ENCODE results near the gene STAMBPL1.
A peak's percentile ranks its signal among the peaks of the same experiment; 100 is the strongest.
"Not testable (repeated sequence)": the region's sequence is repeated elsewhere in the genome, so short reads cannot be mapped to it uniquely, and the experiment has no call there.

Gene STAMBPL1

DNA sequence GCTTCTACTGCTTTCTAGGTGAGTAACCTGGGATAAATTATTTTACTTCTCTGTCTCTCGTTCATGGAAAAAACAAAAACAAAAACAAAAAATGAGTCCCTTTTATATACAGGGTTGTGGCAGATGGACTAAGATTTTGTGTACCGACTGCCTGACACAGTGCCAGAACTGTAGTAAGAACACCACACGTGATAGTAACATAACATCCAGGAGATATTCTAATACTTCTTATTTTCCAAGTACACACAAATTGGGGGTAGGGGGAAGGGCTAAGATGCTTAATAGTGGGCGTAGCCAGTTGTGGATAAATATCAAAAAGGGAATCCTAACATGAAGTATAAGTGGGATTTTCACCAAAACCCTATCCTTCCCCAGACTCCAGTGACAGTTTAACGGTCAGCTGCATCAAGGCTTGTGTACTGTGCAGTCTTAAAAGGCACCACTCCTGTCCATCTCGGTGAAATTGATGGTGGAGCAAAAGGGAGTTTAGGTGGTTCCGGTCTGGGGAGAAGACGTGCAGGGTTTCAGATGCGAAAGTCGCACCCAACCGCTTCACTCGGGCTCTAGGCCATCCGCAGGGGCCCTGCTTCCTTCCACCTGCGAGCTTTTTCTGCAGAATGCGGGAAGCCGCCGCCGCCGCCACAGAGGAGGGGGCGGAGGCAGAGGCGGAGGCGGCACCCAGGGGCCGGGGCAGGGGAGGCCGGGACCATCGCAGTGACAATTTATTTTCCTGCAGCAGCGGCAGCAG is at the start of gene STAMBPL1:
TSS of gene STAMBPL1 (plus strand) at position 712 of the 748 bp plus-strand sequence. CDS start 21,464 bp downstream, outside the sequence.
- peak; percentile 20 for DNase-seq (ENCODE audit: low read depth)

DNA sequence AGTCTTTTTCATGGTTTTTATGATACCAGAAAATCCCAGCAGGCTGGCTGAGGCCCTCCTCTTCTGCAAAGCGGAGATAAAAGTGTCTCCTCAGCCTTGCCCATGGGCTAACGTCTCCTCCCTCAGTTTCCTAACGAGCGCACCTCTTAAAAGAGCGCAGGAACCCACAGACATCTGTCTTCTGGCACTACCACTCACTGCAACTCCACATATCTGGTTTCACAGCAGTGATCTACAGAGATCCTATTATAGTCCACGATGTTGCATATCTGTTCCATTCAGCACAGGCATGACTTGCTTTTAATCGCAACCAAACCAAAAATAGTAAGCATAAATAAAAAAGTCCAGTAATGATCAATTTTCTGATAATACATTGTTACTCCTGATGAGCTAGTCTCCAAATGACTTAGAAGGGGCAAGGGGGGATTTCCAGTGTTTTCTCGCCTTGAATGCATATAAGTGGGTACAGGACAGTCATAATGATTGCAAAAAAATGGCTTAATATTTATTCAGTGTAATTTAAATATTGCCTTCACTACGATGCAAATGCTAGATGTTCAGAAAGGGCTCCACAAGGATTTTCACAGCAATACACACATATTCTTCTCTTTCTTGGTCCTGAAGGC is 49.3 kb upstream of the STAMBPL1 start:
- DNase-seq (ENCODE audit: low read depth), result no peak

DNA sequence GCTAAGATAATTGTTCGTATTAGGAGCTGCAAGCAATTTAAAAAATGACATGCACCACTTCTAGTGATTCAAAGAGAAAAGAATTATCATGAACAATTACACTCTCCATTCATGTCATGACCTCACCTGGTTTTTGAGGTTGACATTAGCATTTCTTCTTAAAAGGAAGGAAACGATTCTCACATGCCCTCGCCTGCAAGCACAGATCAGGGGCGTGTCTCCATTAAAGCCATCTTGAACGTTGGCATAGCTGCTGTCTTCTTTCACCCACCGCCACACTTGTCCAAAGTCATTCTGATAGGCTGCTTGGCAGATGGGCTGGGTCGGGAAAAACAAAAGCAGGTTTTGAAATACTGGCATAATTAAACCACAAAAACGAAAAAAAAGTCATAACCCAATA is 48.3 kb upstream of the STAMBPL1 start:
- no peak for DNase-seq (ENCODE audit: low read depth)

GRCh38 chr10:88832376-88832775 is 47.7 kb upstream of the STAMBPL1 start:
- no peak for DNase-seq (ENCODE audit: low read depth)

- no peak for DNase-seq (ENCODE audit: low read depth)
Measured at GRCh38 chr10:88833156-88833555, 46.9 kb upstream of the STAMBPL1 start.

DNA sequence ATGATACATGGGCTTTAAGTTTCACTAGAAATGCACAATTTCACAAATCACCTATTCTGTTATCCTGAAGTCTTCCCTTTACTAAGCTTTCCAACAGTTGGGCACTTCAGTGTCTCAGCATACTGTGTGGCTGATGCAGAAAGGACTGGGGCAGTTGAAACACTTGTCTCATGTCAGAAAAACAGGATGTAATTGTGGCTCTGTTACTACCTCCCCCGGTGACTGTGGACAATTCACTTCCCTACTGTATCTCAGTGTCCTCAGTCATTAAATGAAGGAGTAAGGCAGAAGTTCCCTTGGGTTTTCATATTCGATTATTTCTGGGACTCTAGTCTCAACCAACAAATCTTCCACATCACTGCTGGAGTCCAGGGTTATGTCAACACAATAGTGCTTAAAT is 46.3 kb upstream of the STAMBPL1 start:
- no peak for DNase-seq (ENCODE audit: low read depth)

GRCh38 chr10:88835096-88835909 is 44.7 kb upstream of the STAMBPL1 start:
- DNase-seq (ENCODE audit: low read depth), result peak; percentile 81

DNA sequence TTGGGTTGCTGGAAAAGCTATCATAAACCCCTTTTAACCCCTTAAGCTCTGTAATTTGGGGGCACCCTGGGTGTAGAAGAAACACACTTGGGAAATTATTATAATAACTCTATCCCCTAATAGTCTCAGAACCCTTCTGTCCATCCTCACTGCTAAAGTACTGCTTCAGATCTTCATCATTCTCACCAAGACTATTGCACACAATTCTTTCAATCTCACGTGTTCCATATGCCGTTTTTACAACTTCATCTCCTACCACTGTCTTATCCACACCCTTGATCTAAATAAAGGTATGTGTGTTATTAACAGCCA is 44.2 kb upstream of the STAMBPL1 start:
- no peak for DNase-seq (ENCODE audit: low read depth)

- DNase-seq (ENCODE audit: low read depth), result not testable (repeated sequence)
Measured at GRCh38 chr10:88837632-88838031, 42.4 kb upstream of the STAMBPL1 start.

GRCh38 chr10:88838766-88839350 is 41.2 kb upstream of the STAMBPL1 start:
- DNase-seq (ENCODE audit: low read depth), result no peak

DNA sequence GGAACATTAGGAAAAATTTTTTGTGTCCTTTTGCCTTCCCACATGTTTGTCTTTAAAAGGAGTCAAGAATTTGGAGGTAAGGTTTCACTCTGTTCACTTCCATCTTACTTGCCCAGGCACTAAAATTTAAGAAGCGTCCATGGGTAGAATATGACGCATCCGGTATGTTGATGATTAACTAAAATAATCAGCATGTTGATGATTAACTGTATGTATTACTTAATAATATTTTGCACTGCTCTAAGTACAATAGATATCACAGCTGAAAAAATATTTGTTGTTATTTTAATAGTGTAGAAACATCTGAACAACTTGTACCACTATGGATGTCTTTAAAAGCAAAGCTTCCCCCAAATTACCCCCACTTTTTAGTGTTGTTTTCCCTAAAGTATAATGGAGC is 39.9 kb upstream of the STAMBPL1 start:
- DNase-seq (ENCODE audit: low read depth), result peak; percentile 7

- DNase-seq (ENCODE audit: low read depth), result no peak
Measured at GRCh38 chr10:88840881-88841280, 39.2 kb upstream of the STAMBPL1 start.

- DNase-seq (ENCODE audit: low read depth), result no peak
Measured at GRCh38 chr10:88841316-88842111, 38.5 kb upstream of the STAMBPL1 start.

- no peak for DNase-seq (ENCODE audit: low read depth)
Measured at GRCh38 chr10:88843171-88843570, 36.9 kb upstream of the STAMBPL1 start.

DNA sequence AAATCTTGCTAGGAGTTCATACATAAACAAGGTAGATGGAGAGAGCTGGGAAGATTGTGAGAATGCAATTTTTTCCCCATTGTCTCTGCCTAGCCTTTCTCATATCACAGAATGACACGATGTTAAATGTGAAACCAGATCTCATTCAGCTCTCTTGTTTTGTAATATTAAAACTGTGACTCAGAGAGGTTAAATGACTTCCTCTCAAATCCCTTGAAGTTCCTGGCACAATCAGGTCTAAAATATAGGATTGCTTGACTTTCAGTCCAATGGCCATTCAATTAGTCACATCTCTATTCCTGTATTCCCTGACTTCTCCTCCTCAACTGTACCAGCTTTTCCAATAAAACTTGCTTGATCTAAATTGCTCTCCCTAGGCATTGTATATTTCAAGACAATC is 31.5 kb upstream of the STAMBPL1 start:
- peak; percentile 84 for DNase-seq (ENCODE audit: low read depth)

DNA sequence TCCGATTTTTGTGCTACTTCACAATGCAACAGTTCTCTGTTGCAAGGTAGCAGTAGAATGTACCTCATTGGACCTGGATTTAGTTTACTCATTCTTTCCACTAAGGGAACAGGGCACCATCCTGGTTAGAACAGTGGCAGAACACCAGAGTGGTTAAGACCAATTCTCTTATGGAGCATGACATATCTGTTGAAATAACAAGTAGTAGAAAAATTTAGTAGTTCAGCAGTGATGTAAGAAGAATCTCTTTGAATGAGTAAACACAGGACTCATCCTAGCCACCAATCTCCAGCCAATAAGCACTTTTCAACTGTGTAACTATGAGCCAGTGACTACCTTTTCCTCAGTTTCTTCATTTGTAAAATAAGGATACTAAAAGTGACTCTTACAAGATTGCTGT is 30.8 kb upstream of the STAMBPL1 start:
- DNase-seq (ENCODE audit: low read depth), result peak; percentile 71

DNA sequence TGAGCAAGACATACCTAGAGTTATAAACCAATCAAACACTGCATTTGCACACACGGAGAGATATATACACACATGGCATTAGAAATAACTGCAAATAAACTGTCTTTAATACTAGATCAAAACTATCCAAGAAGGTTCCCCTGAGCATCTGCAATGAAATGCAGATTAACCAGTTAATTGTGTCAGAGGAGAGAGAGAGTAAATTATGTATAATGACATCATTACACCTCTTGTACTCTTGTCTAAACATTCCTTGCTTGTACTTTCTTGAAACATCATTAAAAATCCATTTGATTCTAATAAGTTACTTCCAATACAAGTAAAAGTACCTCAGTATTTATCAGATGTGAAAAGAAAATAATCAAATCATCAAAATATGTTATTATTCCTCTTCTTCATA is 29.3 kb upstream of the STAMBPL1 start:
- DNase-seq (ENCODE audit: low read depth), result no peak

DNA sequence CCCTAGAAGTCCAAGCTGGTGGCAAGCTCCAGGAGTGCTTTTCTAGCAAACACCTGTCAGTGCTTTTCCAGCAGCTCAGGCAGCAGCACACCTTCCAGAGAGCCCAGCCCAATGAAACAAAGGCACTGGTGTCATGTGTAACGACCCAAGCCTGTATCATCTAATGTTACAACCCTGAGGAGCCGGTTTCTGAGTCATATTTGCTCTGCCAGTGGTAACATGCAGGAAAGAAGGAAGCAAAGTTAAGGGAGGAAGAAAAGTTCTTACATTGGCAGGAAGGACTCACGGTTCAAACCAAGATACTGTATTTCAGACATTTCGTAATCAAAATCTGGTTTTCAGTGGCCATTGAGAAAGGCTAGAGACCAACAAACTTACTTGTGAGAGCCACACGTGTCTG is 28.3 kb upstream of the STAMBPL1 start, which contains the start of gene ANKRD22:
TSS of gene ANKRD22 (minus strand) at position 139 of the 400 bp plus-strand sequence. CDS start 237 bp downstream, outside the sequence.
- DNase-seq (ENCODE audit: low read depth), result peak; percentile 76

DNA sequence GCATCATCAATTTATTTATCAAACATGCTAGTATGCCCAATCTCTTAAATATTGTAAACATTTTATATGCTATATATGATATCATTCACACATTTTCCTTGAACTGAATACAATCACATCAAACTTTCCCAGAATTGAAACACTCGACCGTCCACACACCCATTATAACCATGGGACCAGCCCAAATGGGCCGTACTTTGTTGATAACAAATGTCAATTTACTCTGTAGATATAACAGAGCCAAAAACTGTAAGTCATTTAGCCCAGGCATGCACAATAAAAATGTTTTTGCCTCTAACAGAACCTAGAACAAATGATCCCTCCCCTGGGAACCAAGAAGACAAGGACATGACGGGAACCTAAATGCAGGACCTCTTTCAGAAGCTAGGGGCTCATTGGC is 27.7 kb upstream of the STAMBPL1 start:
- no peak for DNase-seq (ENCODE audit: low read depth)

DNA sequence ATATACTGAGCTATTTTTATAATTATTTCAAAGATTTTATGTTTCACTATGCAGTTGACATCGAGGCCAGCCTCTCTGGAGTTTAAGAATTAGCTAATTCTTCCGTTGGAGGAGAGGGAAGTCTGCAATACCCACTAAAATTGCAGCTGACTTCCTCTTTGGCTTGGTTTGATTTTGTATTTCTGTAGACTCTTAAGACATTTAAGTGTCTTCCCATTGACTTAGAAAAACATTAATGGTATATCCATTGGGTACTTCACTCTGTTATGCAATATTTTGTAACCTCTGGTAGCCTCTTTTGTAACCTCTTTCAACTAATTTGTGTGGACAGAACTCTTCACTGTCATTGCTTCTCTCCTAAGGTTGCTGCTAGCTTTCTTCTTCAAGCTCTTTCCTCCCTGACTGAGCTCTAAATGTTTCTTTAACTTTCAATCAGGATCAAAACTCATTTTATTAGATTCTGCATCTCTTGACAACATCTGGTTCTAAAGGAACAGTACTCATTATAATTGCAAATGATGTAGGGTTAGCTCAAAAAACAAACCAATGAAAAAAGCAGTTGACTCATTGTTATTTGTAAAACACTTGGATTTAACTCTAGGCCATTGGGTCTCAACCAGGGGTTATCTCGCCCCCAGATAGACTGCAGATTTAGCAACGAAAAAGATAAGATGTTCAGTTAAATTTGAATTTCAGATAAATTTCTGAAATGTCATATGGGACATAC is 26.7 kb upstream of the STAMBPL1 start:
- no peak for DNase-seq (ENCODE audit: low read depth)

DNA sequence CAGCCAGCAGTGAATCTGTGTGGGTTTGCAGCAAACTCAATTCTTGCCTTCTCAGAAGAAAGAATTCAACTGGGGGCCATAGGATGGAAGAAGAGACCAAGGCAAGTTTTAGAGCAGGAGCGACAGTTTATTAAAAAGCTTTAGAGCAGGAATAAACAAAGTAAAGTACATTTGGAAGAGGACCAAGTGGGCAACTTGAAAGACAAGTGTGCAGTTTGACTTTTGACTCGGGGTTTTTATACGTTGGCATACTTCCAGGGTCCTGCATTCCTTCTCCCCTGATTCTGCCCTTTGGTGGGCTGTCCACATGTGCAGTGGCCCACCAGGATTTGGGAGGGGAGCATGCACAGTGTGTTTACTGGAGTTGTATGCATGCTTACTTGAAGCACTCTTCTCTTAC is 25.4 kb upstream of the STAMBPL1 start:
- no peak for DNase-seq (ENCODE audit: low read depth)
